Endometrial microvascular endothelial cells (primary cell): Measurements from ENCODE around the gene SLC25A34. TPM values are rescaled to one million over a fixed set of nuclear protein-coding genes. Genes with fewer than 3 reads are reported as not detected.

Source experiments
- in situ Hi-C: cut with HindIII; loops from 2 replicates; pipeline ENCODE4 v1.10.0; 2017; ENCODE audit warnings: low sequenced_read_pairs, low pct_unique_long_range_greater_than_20kb; ENCODE audit errors: inconsistent ontology term
- total RNA-seq: library from RNA; depleted of rRNA; stranded (reverse); fragments of >200 nt; gene quantifications from one replicate; pipeline ENCODE4 v1.2.3, GENCODE V29; 2015; ENCODE audit errors: inconsistent ontology term

Gene SLC25A34
- total RNA-seq, 1 donor from 2014 or later: 0.09 TPM

DNA sequence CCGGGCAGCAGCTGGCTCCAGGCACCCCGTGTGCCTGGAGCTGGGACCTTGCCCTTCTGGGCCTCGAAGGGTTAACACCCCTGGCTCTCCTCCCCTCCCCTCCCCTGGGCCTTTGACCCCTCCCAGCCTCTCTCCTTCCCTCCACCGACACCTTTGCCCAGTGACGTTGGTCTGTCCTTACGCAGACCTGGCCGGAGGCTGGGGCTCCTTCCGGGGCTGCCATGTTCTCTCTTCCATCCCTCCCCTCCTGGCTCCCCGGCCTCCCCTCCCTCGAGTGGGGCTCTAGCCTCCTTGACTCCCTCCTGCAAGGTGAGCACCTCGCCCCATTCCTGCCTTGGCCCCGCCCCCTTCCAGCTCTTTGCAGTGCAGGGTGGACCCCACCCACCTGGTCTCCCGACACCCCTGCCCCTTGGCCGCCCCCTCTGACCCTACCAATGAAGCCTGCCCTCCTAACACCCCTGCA is 6.3 kb downstream of the SLC25A34 start, which contains the start of gene TMEM82:
TSS of gene TMEM82 (plus strand) at position 161 of the 463 bp plus-strand sequence. CDS start at position 222, 61 bp downstream.
- in situ Hi-C loops: no loop called here

GRCh38 chr1:15744122-15744679 is 8.1 kb downstream of the SLC25A34 start:
- in situ Hi-C loops: no loop called here

GRCh38 chr1:15747378-15747777 is 11.3 kb downstream of the SLC25A34 start:
- in situ Hi-C loops: no loop called here

GRCh38 chr1:15748264-15748663 is 12.2 kb downstream of the SLC25A34 start:
- in situ Hi-C loops: no loop called here

DNA sequence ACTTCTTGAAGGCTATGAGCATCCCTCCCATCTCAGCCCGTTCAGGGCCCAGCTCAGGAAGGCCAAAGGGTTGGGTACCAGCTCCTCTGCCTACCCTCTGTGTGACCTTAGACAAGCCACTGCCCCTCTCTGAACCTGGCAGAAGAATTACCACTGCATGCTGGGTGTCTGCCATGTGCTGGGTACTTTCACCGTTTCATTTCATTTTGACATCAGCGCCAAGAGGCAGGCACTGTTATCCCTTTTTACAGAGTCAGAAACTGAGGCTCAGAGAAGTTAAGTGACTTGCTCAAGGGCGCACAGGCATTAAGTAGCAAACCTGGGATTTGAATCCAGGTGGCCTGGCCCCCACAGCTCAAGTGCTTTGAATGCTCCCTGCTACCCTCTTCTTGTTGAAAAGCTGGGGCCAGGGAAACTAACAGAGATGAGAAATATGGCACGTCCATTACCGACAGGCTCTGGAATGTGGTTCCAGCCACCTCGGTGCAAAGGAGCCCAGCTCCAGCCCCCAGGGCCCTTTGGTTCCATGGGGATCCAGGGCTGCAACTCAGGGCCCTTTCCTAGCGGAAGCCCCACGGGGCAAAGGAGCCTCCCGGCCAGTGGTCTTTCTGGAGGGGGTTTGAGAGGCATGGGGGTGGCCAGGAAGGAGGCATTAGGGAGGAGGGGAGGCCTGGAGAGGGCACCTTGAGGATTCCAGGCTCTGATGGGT is 12.8 kb downstream of the SLC25A34 start:
- in situ Hi-C loops: no loop called here

DNA sequence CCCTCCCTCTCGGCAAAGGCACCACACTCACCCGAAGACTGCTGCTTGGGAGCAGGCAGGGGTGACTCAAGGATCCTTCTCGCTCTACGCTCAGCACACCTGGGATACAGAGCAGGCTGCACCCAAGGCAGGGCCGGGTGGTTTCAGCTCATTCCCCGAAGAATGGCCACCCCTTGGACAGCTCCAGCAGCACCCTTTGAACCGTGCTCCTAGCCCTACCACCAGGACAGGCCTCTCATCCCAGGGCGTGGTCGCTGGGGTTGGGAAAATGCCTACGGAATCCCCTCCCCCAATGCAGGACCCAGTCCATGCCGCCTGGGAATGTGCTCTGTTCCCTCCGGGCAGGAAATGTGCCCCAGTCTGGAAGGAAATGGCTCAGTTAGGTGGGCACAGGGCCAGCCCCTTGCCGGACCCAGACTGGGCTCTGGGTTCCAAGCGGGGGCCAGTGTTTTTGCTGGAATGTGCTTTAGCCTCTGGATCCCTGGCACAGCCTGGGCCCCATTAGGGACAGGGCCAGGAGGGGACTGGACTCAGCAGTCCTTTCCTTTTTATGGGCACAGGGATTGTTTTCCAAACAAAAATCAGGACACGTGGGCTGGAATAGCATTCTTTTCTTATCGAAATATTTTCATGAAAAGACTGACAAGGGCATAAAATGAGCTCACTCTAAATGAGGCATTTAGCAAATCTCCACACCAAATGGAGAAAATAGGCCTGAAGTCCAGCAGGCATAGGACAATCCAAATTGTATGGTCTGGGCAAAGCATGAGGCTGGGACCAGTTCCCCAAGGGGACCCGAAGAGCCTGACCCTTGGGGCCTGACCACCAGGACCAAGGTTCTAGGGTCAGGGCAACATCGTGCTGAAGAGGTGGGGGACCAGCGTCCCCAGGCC is 13.6 kb downstream of the SLC25A34 start:
- in situ Hi-C loops: no loop called here

- in situ Hi-C loops: no loop called here
These were observed 14.9 kb downstream of the SLC25A34 start for GRCh38 chr1:15750924-15751323.

GRCh38 chr1:15751717-15752116 is 15.7 kb downstream of the SLC25A34 start:
- in situ Hi-C loops: no loop called here

DNA sequence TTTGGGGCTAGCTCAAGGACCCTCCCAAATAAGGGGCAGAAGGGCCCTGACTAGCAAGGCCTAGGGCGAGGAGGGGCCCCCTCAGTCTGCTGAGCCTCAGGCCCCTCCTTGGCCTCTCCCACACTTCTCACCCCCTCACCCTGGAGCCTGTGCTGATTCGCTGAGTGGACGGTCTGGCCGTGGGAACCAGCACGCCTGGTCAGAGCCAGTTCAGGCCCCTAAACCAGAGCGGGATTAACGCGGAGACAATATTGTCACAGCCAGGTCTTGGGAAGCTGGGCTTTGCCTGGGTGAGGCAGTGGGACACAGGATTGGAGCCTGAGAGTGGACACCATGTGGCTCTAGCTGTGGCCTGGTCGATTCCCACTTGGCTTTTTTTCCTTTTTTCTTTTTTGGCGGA is 17.7 kb downstream of the SLC25A34 start:
- in situ Hi-C loops: no loop called here

GRCh38 chr1:15755021-15755645 is 19.1 kb downstream of the SLC25A34 start:
- in situ Hi-C loops: no loop called here

- in situ Hi-C loops: no loop called here
These were observed 19.6 kb downstream of the SLC25A34 start for GRCh38 chr1:15755646-15756040.

DNA sequence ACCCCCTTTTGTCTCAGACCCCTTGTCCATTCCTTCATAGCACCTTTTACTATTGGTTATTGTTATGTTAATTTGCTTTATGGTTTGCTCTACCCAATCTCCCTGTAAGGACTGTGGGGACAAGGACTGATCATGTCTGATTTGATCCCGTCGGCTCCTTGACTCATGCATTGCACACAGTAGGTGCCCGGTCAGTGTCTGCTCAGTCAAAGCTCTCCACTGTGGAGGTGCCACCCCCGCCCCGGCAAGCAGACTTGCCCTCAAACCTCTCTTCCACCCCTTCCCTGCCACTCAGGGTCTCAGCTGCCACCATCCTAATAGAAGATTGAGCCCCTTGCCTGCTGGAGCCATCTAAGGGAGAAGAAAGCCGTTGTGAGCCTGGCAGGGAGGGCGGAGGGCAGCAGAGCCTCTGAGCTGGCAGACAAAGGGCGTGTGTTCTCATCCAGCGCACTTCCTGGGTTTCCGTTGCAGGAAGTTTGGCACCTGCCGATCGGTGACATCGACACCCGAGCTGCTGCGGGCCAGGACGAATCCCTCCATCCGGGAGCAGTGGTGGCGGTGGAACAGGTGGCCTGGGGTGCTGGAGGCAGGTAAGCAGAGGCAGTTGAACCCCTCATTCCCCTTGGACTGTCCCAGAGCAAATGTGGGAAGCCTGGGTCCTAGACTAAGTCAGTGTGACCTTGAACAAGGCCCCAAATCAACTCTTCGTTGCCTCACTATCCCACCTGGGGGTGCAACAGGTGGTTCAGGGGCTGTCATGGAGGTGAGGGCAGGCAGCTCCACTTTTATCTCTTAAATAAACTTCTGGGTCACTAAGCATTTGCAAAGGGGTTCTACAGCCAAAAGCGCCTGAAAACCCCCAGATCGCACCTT is 20.3 kb downstream of the SLC25A34 start:
- in situ Hi-C loops: no loop called here

DNA sequence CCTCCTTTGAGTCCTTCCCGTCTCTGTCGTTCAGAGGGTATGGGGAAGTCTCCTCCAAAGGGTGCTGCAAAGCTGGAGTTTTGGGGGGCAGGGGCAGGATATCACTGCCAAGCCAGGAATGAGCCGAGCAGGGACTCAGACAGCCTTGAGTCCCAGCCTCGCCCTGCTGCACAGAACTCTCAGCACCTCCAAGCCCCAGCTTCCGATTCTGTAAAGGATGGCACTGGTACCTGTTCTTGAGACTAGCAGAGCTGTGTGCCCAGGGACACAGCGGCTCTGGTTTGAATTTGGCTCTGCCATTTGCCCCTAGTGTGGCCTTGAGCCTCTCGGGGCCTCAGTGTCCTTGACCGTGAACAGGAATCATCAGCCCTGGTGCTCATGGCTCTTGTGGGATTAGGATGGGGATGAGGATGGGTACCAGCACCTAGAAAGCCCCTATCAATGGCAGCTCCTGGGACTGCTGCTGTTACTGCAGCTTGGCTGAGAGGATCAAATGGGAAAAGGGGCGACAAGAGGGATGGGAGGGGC is 21.0 kb downstream of the SLC25A34 start:
- in situ Hi-C loops: no loop called here

- in situ Hi-C loops: no loop called here
These were observed 21.7 kb downstream of the SLC25A34 start for GRCh38 chr1:15757575-15758342.

DNA sequence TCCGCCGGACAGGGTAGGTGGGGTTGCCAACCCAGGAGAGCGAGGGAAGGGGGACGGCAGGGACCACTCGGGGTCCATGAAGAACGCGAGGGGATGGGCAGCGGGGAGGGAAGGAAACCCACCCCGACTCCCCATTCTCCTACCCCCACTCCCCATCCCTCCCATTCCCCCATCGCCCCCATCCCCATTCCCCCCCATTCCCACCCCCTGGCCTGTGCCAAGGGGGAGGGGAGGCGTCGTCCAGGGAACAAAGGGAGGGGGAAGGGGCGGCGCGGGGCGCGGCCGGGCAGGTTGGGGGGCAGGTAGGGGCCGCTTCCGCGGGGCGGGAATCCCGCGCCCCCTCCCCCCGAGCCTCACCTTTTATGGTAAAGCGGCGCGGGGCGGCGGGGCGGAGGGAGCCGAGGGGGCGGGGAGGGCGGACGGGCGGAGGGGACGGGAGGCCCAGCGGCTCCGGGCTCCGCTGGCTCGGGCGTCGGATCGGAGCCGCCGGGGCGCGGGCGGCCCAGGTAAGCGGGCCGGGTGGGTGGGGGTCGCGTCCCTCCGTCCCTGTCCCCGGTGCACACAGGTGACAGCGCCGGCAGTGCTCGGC is 22.4 kb downstream of the SLC25A34 start, which contains the start of gene FBLIM1:
TSS of gene FBLIM1 (plus strand) at position 453 of the 589 bp plus-strand sequence. CDS start 6,189 bp downstream, outside the sequence.
- in situ Hi-C loops: no loop called here

DNA sequence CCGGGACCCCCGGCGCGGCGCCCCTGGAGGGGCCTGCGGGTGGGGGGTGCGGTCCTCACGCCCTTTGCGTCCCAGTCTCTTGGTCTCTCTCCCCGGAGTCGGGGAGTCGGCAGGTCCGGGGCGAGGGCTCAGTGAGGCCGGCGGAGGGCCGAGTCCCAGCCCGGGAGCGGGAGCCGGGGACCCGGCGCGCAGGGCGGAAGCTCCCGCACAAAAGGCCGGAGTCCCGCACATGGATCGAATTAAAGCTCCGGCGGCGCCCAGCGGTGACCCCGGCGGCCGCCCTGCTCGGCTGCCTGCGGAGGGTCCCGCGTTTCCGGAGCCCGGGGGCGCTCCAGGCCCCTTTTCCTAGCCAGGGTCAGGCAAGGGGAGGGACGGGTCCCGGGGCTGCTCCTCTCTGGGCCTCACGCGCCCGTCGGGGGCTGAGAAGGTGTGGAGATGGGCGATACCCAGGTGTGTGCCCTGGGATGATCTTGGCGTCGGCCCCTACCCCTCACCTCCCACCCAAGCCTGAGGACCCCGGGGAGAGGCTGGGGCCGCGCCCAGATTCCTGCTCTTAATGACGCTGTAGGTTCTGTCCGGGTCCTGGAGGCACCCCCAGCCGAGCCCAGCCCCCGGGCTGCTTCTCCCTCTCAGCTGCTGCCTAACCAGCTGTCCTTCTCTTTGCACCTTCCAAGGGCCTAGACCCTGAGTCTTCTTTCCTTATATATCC is 23.0 kb downstream of the SLC25A34 start:
- in situ Hi-C loops: no loop called here
